ENCODE measurements around the gene ACOT4.
"Not testable (repeated sequence)": the region's sequence is repeated elsewhere in the genome, so short reads cannot be mapped to it uniquely, and the experiment has no call there.

The ACOT4 gene

GRCh38 chr14:73577214-73577613 is 14.5 kb upstream of the ACOT4 start:
- not testable (repeated sequence) for DNase-seq (ENCODE audit: low spot score)

- DNase-seq (ENCODE audit: low spot score) = not testable (repeated sequence)
These were observed 9.3 kb upstream of the ACOT4 start for GRCh38 chr14:73582102-73582979.

GRCh38 chr14:73588695-73589094 is 3.0 kb upstream of the ACOT4 start:
- no peak for DNase-seq (ENCODE audit: low spot score)

GRCh38 chr14:73589116-73589515 is 2.6 kb upstream of the ACOT4 start:
- no peak for DNase-seq (ENCODE audit: low spot score)

GRCh38 chr14:73590673-73591004 is 1.0 kb upstream of the ACOT4 start:
- not testable (repeated sequence) for DNase-seq (ENCODE audit: low spot score)

GRCh38 chr14:73594491-73594890 is 2.8 kb downstream of the ACOT4 start:
- DNase-seq (ENCODE audit: low spot score) = no peak

GRCh38 chr14:73599499-73599898 is 7.8 kb downstream of the ACOT4 start:
- DNase-seq (ENCODE audit: low spot score) = no peak

GRCh38 chr14:73602994-73603393 is 11.3 kb downstream of the ACOT4 start:
- DNase-seq (ENCODE audit: low spot score) = no peak

- DNase-seq (ENCODE audit: low spot score) = no peak
These were observed 14.6 kb downstream of the ACOT4 start for GRCh38 chr14:73606271-73606670.

- no peak for DNase-seq (ENCODE audit: low spot score)
These were observed 15.6 kb downstream of the ACOT4 start for GRCh38 chr14:73607241-73607640.

- no peak for DNase-seq (ENCODE audit: low spot score)
These were observed 19.0 kb downstream of the ACOT4 start for GRCh38 chr14:73610687-73611086.

- peak; percentile 59 for DNase-seq (ENCODE audit: low spot score)
These were observed 20.8 kb downstream of the ACOT4 start, which contains the start of gene ACOT6 for GRCh38 chr14:73612339-73613045. Gene ACOT6, plus strand, starts transcription at chr14:73612517. Its CDS starts 55 bp downstream, at chr14:73612572.

- DNase-seq (ENCODE audit: low spot score) = no peak
These were observed 21.3 kb downstream of the ACOT4 start for GRCh38 chr14:73613046-73613383.

- DNase-seq (ENCODE audit: low spot score) = no peak
These were observed 21.8 kb downstream of the ACOT4 start for GRCh38 chr14:73613419-73613963.

GRCh38 chr14:73616831-73617230 is 25.2 kb downstream of the ACOT4 start:
- DNase-seq (ENCODE audit: low spot score) = no peak

GRCh38 chr14:73619524-73619923 is 27.9 kb downstream of the ACOT4 start:
- DNase-seq (ENCODE audit: low spot score) = no peak

- no peak for DNase-seq (ENCODE audit: low spot score)
These were observed 28.6 kb downstream of the ACOT4 start for GRCh38 chr14:73620268-73620667.

- no peak for DNase-seq (ENCODE audit: low spot score)
These were observed 31.9 kb downstream of the ACOT4 start for GRCh38 chr14:73623504-73624054.

GRCh38 chr14:73625706-73626105 is 34.0 kb downstream of the ACOT4 start:
- DNase-seq (ENCODE audit: low spot score) = no peak

GRCh38 chr14:73627151-73627558 is 35.5 kb downstream of the ACOT4 start:
- no peak for DNase-seq (ENCODE audit: low spot score)

- no peak for DNase-seq (ENCODE audit: low spot score)
These were observed 38.5 kb downstream of the ACOT4 start for GRCh38 chr14:73630009-73630780.
